ENCODE results near the gene ARHGAP18.

The ARHGAP18 gene

GRCh38 chr6:129609635-129610034 is 100.3 kb downstream of the ARHGAP18 start:
- no peak for DNase-seq

DNA sequence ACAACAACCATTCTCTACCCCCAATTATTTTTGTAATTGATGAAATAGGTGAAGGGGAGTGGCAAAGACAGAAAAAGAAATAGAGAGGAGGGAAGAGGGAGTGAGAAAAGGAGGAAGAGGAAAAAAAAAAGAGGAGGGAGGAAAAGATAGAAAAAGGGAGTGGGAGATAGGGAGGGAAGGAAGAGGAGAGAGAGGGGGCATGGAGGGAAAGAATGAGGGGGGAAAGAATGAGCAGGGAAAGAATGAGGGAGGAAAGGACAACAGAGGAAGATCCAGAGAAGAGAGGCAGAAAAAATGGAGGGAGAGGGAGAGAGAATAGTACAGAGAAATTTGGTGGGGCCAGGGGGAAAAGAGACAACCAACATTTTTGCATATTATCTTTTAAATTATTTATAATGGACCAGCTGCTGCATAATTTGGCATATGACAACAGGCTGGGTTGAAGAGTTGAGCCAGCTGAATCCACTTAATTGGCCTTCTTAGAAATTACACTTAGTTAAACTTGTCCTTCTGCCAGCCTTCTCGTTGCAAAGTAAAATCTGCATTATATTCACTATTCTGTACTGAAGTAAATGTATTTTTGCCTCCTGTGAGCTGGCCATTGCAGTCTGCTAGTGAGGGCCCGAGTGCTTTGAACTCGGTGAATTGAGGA is 101.0 kb downstream of the ARHGAP18 start:
- no peak for DNase-seq

- no peak for DNase-seq
These were observed 102.3 kb downstream of the ARHGAP18 start for GRCh38 chr6:129607581-129608186.

- DNase-seq = no peak
These were observed 103.3 kb downstream of the ARHGAP18 start for GRCh38 chr6:129606664-129607063.

GRCh38 chr6:129605967-129606366 is 104.0 kb downstream of the ARHGAP18 start:
- DNase-seq = no peak

- DNase-seq = no peak
These were observed 104.9 kb downstream of the ARHGAP18 start for GRCh38 chr6:129605095-129605494.

GRCh38 chr6:129604321-129604720 is 105.7 kb downstream of the ARHGAP18 start:
- no peak for DNase-seq

- no peak for DNase-seq
These were observed 106.2 kb downstream of the ARHGAP18 start for GRCh38 chr6:129603741-129604140.

- no peak for DNase-seq
These were observed 108.7 kb downstream of the ARHGAP18 start for GRCh38 chr6:129601323-129601722.

DNA sequence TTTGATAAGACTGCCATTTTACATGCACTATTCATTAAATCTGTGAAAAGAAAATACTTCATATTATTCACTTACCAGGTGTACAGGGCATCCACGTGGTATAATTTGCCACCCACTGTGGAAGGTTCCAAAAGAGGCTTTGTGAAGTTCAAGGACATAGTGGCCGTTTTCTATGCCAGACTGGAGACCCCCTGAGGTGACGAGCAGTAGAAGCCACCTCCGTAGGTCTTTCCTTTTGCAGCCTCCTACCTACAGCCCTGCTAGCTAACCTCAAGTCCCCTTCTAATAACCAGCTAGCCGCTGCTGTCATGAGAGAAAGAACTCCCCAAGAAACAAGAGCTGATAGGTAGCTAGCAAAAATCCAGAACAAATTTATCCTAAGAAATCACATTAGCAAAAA is 110.5 kb downstream of the ARHGAP18 start:
- DNase-seq = no peak

- DNase-seq = no peak
These were observed 111.5 kb downstream of the ARHGAP18 start for GRCh38 chr6:129598244-129599187.

DNA sequence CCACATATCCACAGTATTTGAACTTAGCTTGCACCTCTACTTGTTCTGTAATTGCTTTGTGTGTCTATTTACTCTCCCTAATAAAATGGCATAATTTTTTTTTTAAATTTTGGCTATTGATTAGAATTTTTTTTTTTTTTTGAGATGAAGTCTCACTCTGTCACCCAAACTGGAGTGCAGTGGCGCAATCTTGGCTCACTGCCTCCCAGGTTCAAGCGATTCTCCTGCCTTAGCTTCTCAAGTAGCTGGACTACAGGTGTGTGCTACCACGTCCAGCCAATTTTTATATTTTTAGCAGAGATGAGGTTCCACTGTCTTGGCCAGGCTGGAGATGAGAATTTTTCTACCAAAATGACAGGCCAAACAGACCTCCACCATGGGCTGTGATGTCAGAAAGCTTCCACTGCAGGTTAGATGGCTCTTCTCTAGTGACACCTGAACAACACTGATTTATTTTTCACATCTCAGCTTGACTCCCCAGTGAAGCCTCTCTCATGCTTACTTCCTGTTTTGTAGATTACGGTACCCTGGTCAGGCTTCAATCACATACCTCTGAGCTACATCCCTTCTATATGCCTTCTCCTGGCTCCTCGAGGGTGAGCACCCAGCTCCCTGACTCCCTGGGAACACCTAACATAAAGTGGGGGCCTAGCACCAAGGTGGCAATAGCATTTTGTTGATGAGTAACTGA is 112.8 kb downstream of the ARHGAP18 start:
- no peak for DNase-seq

GRCh38 chr6:129596522-129596921 is 113.5 kb downstream of the ARHGAP18 start:
- DNase-seq = no peak

GRCh38 chr6:129593233-129593564 is 116.8 kb downstream of the ARHGAP18 start:
- no peak for DNase-seq

GRCh38 chr6:129592516-129593232 is 117.3 kb downstream of the ARHGAP18 start:
- DNase-seq = no peak

- no peak for DNase-seq
These were observed 119.5 kb downstream of the ARHGAP18 start for GRCh38 chr6:129590408-129591022.

DNA sequence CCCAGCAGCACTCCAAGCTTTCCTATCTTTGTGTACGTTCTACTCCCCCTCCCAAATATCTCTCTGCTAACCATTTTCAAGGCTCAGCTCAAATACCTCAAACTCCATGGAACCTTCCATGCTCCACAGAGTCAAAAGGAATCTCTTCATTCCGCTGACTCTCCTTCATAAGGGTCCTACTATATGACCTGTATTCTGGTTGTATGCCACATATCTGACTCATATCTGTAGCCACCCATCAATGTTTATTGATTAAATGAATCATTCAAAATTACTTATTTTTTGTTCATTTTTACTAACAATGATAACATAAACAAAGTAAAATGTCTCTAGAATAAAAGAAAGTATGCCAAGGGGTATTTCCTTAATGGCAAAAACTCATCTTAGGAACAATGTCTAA is 123.2 kb downstream of the ARHGAP18 start:
- no peak for DNase-seq

DNA sequence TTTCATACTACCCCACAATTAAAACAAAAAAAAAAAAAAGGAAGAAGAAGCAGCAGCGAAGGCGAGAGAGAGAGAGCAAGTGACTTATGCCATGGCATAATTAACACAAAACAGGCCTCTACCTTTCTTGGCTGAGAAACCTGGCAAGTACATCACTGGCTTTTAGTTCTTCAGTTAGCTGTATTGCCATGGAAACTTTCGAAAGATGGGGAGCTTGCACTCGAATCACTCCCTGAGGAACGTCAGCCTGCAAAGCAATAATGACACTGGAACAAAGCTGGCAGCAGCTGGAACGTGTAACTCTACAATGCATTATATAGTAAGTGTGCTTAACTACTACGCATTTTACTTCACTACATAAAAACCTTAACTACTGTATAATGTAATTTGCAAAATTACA is 126.1 kb downstream of the ARHGAP18 start:
- DNase-seq = no peak

GRCh38 chr6:129578315-129578714 is 131.7 kb downstream of the ARHGAP18 start:
- DNase-seq = no peak

DNA sequence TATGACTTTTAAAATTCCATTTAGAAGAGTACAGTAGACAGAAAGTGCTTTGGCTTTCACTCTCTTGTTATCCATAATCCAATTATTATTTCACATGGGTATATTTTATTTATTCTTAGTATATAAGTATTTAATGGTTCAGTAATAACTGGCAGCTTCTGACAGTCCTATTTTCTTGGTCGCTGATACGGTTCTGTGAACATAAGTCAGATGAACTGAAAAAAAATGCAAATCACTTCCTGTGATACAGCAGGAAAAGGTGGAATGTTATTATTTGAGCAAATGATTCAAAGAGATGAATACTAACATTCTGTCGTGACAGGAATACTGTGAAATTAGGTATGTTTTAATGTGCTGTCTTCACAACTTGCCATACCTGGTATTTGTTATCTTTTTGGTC is 132.3 kb downstream of the ARHGAP18 start:
- DNase-seq = no peak

GRCh38 chr6:129576456-129576855 is 133.5 kb downstream of the ARHGAP18 start:
- DNase-seq = no peak

Measured in stimulated activated naive CD4-positive, alpha-beta T cell treated with Interleukin-2 at 50 U/mL for 16 hours (primary cell).